ENCODE results near the gene NCOA3. TPM values are rescaled to one million over a fixed set of nuclear protein-coding genes. Genes with fewer than 3 reads are reported as not detected.

The NCOA3 gene
- total RNA-seq, 2 experiments from 2014 or later: 59.1 to 70.6 TPM

DNA sequence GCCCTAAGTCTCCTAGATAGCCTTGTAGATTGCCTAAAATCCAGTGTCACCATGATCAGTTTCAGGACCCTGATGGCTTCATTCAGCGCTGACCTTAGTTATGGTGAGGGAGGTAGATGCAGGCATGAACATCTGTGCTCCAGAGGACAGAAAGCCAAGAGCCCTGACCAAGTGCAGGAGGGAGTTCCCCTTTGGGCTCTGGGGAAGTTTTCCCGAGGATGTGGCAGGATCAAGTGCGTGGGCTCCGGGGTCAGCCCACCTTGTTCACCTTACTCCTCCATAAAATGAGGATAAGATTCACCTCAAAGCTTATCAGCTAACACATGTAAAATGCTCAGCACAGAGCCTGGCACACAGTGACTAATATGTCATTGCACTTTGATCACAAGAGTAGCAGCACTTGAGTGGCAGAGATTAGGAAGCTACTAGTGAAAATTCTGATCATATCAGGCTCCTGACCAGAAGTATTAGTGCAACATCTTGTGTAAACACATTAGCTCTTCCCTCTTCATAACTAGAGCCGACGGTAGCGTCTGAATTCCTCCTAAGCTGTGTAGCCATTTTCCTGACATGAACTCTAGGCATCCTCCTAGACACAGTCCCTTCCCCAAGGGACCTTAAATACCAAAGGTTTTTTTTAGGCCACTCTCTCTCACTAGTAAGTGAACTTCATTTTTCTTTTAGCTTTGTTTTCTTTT, 158.4 kb downstream of the NCOA3 start:
- POLR2A ChIA-PET: no interaction called here
- Mint-ChIP-seq H3K4me1 (peaks cover 7% of the 10 kb centered on the region), H3K27me3 (no peaks in the 10 kb centered on the region), H3K36me3 (ENCODE audit: low read depth) (peaks cover 12% of the 10 kb centered on the region), H3K4me3 (no peak overlapping the region), H3K27ac (no peak overlapping the region), H3K9me3 (no peaks in the 10 kb centered on the region)
- no peak for DNase-seq
- CTCF ChIA-PET: interaction anchor here (0.6 kb wide), 1 partner anchor 1203 kb away, joined by 3 read pairs; no protein-coding TSS in a partner anchor

DNA sequence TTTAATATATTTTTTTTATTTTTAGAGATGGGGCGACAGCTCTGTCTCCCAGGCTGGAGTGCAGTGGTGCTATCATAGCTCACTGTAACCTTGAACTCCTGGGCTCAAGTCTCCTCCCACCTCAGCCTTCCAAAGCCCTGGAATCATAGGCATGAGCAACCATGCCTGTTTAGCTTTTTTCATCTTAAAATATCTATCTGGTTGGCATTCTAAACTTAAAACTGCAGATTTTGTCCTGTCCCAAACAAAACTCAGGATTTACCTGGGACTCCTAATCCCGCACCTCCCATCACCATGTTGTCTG, 158.9 kb downstream of the NCOA3 start:
- H3K4me3 Mint-ChIP-seq: no peak overlapping the region
- peaks cover 7% of the 10 kb centered on the region for H3K36me3 Mint-ChIP-seq (ENCODE audit: low read depth)
- ChIA-PET CTCF (no interaction called here), POLR2A (no interaction called here)
- H3K4me1 Mint-ChIP-seq: peaks cover 7% of the 10 kb centered on the region
- H3K27me3 Mint-ChIP-seq: no peaks in the 10 kb centered on the region
- no peaks in the 10 kb centered on the region for H3K9me3 Mint-ChIP-seq
- no peak overlapping the region for H3K27ac Mint-ChIP-seq
- DNase-seq: no peak

GRCh38 chr20:47660983-47661700, 159.5 kb downstream of the NCOA3 start:
- POLR2A ChIA-PET: no interaction called here
- Mint-ChIP-seq H3K9me3 (no peaks in the 10 kb centered on the region), H3K27ac (no peak overlapping the region), H3K27me3 (no peaks in the 10 kb centered on the region), H3K4me3 (no peak overlapping the region), H3K4me1 (peaks cover 7% of the 10 kb centered on the region), H3K36me3 (ENCODE audit: low read depth) (peaks cover 7% of the 10 kb centered on the region)
- no peak for DNase-seq
- CTCF ChIA-PET: no interaction called here

GRCh38 chr20:47661714-47662113, 160.0 kb downstream of the NCOA3 start:
- no peaks in the 10 kb centered on the region for H3K27me3 Mint-ChIP-seq
- peaks cover 7% of the 10 kb centered on the region for H3K4me1 Mint-ChIP-seq
- DNase-seq: no peak
- no peak overlapping the region for H3K27ac Mint-ChIP-seq
- ChIA-PET CTCF (interaction anchor here (1.0 kb wide), 1 partner anchor 11 kb away, joined by 3 read pairs; no protein-coding TSS in a partner anchor), POLR2A (no interaction called here)
- H3K4me3 Mint-ChIP-seq: no peak overlapping the region
- H3K36me3 Mint-ChIP-seq (ENCODE audit: low read depth): peaks cover 7% of the 10 kb centered on the region
- no peaks in the 10 kb centered on the region for H3K9me3 Mint-ChIP-seq

- Mint-ChIP-seq H3K9me3 (no peaks in the 10 kb centered on the region), H3K36me3 (ENCODE audit: low read depth) (peaks cover 6% of the 10 kb centered on the region), H3K27me3 (no peaks in the 10 kb centered on the region), H3K4me3 (no peak overlapping the region), H3K27ac (no peak overlapping the region), H3K4me1 (peaks cover 7% of the 10 kb centered on the region)
- no peak for DNase-seq
- POLR2A ChIA-PET: no interaction called here
- CTCF ChIA-PET: interaction anchor here (1.0 to 1.6 kb wide), 4 partner anchors 9 to 958 kb away, joined by 3 to 6 read pairs (median 4); no protein-coding TSS in a partner anchor
Measured at GRCh38 chr20:47662483-47663353, 161.0 kb downstream of the NCOA3 start.

- Mint-ChIP-seq H3K9me3 (no peaks in the 10 kb centered on the region), H3K27me3 (no peaks in the 10 kb centered on the region), H3K27ac (no peak overlapping the region), H3K4me1 (peaks cover 7% of the 10 kb centered on the region), H3K4me3 (no peak overlapping the region), H3K36me3 (ENCODE audit: low read depth) (no peaks in the 10 kb centered on the region)
- peak; percentile 79 for DNase-seq
- ChIA-PET CTCF (interaction anchor here (0.6 to 1.6 kb wide), 12 partner anchors 9 to 957 kb away, joined by 3 to 7 read pairs (median 3); no protein-coding TSS in a partner anchor), POLR2A (no interaction called here)
Measured at GRCh38 chr20:47663354-47664067, 161.8 kb downstream of the NCOA3 start.

DNA sequence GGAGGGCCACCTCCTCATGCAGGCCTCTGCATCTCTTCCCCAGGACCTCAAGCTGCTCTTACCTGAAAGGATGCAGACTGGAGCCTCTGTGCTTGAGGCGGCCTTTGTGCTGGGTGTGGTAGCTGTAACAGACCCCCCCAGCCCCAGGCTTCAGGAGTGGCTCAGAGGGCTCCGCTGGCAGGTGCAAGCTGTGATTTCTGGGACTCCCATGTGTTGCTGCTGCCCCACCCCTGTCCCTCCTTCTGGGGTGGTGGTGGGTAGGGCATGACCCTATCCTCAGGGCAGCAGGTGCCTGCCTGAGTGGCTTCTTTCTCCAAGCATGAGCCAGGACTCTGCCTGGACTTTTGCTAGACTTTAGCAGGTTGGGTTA, 162.4 kb downstream of the NCOA3 start:
- CTCF ChIA-PET: interaction anchor here (0.7 to 1.6 kb wide), 12 partner anchors 8 to 956 kb away, joined by 3 to 7 read pairs (median 3); no protein-coding TSS in a partner anchor
- Mint-ChIP-seq H3K36me3 (ENCODE audit: low read depth) (no peaks in the 10 kb centered on the region), H3K27ac (no peak overlapping the region), H3K9me3 (no peaks in the 10 kb centered on the region), H3K4me3 (no peak overlapping the region), H3K27me3 (no peaks in the 10 kb centered on the region), H3K4me1 (peaks cover 7% of the 10 kb centered on the region)
- DNase-seq: no peak
- POLR2A ChIA-PET: no interaction called here

DNA sequence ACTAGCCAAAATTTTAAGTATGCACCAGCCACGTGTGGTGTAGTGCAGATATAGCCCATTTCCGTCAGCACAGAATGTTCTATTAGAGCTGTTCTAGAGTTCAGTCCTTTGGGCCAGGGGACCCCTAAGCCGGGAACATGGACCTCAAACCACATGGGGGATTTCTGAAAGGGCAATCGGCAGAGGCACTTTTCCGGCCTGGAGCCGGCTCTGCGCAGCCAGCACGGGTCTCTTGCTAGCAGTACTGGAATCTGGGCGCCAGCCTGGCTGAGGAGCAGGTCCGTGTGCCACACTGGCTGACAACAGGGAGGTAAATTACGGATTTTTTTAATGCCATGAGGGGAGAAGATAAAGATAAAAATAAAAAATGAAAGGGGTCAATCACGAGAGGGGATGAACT, 163.1 kb downstream of the NCOA3 start:
- DNase-seq: no peak
- H3K27me3 Mint-ChIP-seq: no peaks in the 10 kb centered on the region
- no peaks in the 10 kb centered on the region for H3K36me3 Mint-ChIP-seq (ENCODE audit: low read depth)
- H3K4me3 Mint-ChIP-seq: no peak overlapping the region
- ChIA-PET POLR2A (no interaction called here), CTCF (interaction anchor here (0.7 to 1.6 kb wide), 6 partner anchors 9 to 956 kb away, joined by 3 to 7 read pairs (median 3); no protein-coding TSS in a partner anchor)
- H3K4me1 Mint-ChIP-seq: peaks cover 7% of the 10 kb centered on the region
- no peak overlapping the region for H3K27ac Mint-ChIP-seq
- H3K9me3 Mint-ChIP-seq: no peaks in the 10 kb centered on the region

- no peak overlapping the region for H3K27ac Mint-ChIP-seq
- no peak for DNase-seq
- H3K4me3 Mint-ChIP-seq: no peak overlapping the region
- no peaks in the 10 kb centered on the region for H3K9me3 Mint-ChIP-seq
- POLR2A ChIA-PET: no interaction called here
- H3K36me3 Mint-ChIP-seq (ENCODE audit: low read depth): no peaks in the 10 kb centered on the region
- H3K27me3 Mint-ChIP-seq: no peaks in the 10 kb centered on the region
- peaks cover 7% of the 10 kb centered on the region for H3K4me1 Mint-ChIP-seq
- CTCF ChIA-PET: interaction anchor here (2.8 kb wide), 1 partner anchor 12 kb away, joined by 9 read pairs; no protein-coding TSS in a partner anchor
Measured at GRCh38 chr20:47665221-47665991, 163.7 kb downstream of the NCOA3 start.

DNA sequence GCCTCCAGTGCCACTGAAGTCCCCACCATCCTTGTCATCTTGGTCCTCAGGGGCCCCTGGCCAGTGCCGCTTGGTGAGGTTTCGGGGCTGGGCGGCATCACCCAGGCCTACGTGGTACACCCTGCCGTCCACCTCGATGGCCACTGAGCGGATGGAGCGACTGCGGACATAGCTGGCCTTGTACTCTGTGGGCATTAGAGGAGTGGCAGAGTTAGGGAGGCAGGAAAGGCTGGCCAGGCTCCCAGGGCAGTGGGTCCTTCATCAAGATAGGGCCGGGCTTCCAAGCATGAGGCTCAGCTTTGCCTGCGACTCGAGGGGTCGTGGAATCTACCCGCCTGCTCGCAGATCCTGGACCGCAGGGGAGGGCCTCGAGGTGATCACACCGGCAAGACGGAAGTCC, 164.6 kb downstream of the NCOA3 start:
- CTCF ChIA-PET: interaction anchor here (2.8 kb wide), 1 partner anchor 12 kb away, joined by 9 read pairs; no protein-coding TSS in a partner anchor
- Mint-ChIP-seq H3K36me3 (ENCODE audit: low read depth) (no peaks in the 10 kb centered on the region), H3K27ac (no peak overlapping the region), H3K4me1 (peaks cover 7% of the 10 kb centered on the region), H3K9me3 (no peaks in the 10 kb centered on the region), H3K4me3 (no peak overlapping the region), H3K27me3 (no peaks in the 10 kb centered on the region)
- POLR2A ChIA-PET: no interaction called here
- DNase-seq: no peak

DNA sequence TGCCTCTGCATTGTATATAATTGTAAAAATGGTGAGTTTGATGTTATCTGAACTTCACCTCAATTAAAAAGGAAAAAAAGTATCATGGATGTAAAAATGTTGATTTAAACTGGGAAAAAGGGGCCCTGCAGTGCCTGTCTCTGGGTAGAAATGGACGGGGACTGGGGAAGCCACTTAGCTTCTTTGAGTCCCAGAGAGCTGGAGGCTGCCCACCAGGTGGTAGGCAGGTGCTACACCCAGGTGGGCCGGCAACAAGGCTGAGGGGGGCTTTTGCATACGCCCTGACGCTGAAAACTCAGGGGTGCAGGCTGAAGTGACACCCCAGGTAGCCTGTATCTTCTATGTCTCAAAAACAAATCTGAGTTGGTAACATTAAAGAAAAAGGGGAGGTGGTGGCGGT, 165.4 kb downstream of the NCOA3 start:
- DNase-seq: no peak
- POLR2A ChIA-PET: no interaction called here
- Mint-ChIP-seq H3K27me3 (no peaks in the 10 kb centered on the region), H3K36me3 (ENCODE audit: low read depth) (no peaks in the 10 kb centered on the region), H3K27ac (no peak overlapping the region), H3K4me3 (no peak overlapping the region), H3K4me1 (peaks cover 7% of the 10 kb centered on the region), H3K9me3 (no peaks in the 10 kb centered on the region)
- CTCF ChIA-PET: interaction anchor here (2.8 kb wide), 1 partner anchor 11 kb away, joined by 9 read pairs; no protein-coding TSS in a partner anchor

Measured in activated CD4-positive, alpha-beta T cell treated with anti-CD3 and anti-CD28 coated beads, Interleukin-2, amount 10 ng/mL, durations not matched to agents 7 days and 5 days (primary cell).